Measurements from ENCODE around the gene HOXD4.

HOXD4 gene

DNA sequence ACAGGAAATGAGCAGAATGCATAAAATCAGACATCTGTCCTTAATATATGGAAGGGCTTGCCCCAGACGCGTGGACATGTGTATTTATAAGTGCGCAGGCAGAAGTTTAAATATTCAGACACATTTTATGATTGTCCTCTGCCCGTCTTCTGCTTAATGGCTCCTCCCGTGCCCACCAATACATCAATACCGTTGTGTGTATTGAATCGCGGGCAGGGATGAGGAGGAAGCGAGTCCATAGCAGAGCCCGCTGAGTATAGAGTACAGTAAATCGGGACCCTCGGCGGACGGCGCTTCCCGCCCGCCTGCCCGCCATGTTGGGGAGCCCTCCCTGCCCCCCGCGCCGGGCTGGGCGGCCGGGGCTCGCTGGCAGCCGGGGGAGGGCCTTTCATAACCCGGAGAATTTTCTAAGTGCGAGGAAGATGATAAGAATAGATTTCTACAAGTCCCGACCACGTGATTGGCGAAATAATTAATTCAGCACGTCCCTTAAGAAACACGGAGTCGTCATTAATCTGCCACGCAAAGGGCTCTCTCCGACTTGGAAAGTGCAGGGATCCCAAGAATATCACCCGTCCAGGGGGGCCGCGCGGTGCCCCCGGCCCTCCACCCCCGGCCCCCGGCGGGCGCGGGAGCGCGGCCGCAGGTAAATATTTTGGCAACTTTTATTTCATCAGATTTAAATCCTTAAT is 5.6 kb downstream of the HOXD4 start, which contains the start of gene HOXD3:
Gene HOXD3 (plus strand): TSS at position 501 of the 692 bp plus-strand sequence. CDS start 11,808 bp downstream, outside the sequence.
- no peak for DNase-seq (ENCODE audit: low read depth in 1 of 2, low spot score in 1 of 2)

DNA sequence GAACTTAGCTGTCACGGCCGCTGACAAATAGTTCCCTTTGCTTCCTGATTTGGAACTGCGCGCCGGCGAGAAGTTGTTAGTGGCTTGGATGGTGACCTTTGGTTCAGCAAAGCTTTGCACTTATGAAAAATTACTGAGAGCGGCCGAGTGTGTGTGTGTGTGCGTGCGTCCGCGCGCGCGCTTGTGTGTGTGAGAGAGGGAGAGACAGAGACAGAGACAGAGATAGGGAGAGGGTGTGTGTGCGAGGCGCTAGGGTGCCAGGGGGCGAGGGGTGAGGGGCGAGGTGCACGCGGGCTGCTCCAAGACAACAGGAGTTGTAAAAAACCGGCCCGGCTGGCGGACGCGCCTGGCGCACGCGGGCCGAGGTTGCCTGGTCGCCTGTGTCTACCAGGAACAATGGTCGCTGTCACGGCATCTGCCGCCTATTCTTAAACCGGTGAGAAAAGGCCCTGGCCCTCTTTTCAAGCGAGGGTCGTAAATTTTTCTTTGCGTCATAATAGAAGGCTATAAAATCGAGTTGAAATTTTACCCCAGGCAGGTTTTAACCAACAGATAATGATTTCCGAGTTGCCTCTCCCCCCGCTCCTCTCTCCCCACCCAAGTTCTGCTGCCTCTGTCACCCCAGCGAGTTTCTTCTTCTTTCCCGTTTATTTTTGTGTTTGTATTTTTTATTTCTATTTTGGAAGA is 6.3 kb downstream of the HOXD4 start:
- DNase-seq (ENCODE audit: low read depth in 1 of 2, low spot score in 1 of 2), result no peak

DNA sequence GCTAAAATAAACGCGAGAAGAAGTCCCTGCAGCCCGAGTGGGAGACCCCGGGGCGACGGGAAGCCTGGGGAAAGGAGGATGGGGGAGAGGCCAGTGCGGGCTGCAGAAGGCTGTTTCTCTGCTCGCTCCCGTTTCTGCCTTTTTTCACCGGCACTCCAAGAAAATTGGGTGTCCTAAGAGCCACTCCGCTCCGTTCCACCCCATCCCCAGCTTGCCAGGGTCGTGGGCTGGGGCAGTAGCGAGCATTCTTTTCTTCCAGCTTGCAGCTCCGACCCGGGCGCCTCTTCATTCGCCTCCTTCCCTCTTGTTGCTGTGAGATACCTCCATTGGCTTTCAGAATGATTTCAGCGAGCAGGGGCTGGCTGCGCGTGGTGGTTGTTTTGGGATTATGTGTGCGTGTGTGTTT is 6.8 kb downstream of the HOXD4 start:
- no peak for DNase-seq (ENCODE audit: low read depth in 1 of 2, low spot score in 1 of 2)

DNA sequence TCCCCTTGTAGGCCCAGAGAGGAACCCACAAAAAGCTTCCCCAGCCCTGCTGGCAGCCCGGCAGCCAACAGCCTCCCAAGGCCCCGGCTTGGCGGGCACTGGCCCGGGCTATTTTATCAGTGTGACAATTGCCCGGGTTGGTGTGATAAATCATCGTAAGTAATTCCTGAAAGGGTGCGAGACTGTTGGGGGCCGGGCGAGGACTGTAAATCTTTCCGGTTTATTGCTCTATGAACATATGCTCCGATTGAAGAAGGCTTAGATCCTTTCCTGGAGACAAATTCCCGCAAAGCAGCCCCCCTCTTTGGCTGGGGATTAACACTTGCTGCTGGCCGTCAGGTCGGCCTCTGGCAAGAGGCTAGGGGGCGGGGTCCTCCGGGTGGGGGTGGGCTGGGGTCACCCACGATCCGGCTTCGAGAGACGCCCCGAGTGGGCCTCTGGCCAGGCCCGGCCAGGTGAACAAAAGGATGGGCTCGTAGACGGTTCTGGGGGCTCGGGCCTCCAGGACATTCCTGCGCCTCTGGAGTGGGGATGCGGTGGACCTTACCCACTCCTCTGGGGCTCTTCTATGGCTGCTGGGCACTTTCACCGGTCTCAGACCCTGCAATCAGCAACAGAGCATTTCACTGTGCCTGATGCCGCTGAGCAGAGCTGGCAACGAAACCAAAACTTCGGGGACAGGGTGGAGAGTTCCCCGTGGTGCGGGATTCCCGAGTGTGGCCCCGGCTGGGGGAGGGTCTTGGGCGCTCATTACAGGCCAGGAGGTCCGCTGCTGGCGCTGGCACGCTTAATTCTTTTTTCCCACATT is 7.7 kb downstream of the HOXD4 start:
- DNase-seq (ENCODE audit: low read depth in 1 of 2, low spot score in 1 of 2), result no peak

DNA sequence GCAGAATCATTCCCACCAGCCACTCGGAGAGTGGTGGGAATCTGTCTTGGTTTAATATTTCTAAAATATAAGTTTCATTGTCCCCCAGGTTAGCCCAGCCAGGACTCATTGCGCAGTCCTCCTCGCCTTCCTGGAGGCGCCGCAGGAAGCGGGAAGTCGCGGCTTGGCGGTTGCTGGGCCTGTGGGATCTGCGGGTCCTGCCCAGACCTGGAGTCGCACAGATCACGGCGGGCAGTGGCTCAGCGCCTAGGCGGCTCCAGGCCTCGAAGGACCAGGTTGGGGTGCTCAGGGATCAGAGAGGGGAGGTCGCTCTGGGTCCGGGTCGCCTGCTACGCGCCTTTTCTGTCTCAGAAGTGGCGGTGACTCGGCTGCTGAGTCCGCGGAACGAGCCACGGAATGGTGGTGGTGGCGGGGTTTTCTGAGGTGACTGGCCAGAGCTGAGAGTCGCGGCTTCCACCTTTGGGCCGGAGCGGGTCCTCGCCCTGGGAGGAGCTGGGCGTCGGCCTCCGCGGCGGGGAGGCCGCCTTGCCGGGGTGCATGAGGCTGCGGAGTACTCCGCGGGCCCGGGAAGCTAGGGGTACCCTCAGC is 8.4 kb downstream of the HOXD4 start:
- DNase-seq (ENCODE audit: low read depth in 1 of 2, low spot score in 1 of 2), result no peak

DNA sequence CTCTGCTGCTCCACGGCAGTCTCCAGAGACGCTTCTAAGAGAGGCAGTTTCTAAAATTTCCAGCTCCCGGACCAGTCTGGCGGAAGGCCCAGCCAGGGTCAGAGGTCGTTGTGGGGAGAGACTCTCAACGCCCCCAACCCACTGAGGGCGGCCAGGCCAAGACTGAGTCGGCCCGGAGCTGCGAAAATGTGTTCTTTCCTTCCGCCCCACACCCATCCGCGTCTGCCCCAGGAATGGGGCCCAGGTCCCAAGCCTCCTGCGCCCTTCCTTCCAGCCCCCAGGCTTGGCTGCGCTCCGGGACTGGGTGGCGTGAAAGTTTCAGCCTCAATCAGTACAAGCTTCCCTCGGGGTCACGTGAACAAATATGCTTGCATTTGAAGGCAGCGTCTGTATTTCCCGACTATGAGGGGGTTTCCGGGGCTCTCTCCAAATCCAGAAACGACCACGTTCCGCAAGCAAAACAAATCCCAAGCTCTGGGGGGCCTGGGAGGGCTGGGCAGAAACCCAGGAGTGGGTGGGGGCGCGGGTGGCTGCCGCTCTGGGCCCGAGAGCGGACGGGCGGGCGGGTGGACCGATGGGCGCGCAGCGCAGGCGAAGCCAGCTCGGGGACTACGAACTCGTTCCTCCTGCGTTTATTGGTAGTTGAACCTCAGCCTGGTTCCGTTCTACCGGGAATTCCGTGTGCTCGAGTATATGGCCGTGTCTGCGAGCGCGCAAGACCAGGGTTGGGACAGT is 9.1 kb downstream of the HOXD4 start:
- DNase-seq (ENCODE audit: low read depth in 1 of 2, low spot score in 1 of 2), result no peak

DNA sequence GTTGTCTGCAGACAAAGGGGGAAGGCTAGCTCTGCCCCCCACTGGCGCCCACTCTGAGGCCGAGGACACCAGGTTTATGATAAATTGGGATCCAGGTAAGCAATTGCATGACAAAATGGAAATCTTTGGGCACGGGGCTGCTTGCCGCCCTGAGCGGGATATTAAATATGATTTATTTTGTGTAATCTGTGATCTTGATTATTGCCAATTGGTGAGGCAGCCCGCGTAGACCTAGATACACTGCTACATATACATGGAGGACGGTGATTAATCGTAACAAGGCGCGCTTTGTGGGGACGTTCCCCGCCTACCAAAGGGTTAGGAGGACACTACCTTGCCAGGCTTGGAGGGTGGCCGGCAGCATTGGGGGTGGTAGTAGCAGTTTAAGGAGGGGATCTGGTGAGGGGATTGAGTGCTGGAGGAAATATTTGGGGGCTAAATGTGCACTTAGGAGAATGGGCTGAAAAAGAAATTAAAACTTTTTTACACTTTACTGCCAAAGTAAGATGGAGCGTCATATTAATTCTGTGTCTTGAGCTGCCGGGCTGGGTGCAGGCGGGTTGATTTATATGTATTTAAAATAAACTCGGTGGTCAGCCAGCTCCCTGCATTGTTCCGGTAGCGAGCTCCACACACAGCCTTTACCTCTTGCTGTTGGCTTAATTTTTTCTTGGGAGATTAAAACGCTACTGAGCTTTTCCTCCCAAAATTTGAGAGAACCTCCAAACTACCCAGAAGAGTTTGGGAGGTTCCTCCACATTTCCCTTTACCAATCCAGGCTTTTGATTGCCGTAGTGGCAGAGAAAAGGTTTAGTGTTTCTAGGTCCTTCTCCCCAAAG is 9.9 kb downstream of the HOXD4 start:
- DNase-seq (ENCODE audit: low read depth in 1 of 2, low spot score in 1 of 2), result no peak

DNA sequence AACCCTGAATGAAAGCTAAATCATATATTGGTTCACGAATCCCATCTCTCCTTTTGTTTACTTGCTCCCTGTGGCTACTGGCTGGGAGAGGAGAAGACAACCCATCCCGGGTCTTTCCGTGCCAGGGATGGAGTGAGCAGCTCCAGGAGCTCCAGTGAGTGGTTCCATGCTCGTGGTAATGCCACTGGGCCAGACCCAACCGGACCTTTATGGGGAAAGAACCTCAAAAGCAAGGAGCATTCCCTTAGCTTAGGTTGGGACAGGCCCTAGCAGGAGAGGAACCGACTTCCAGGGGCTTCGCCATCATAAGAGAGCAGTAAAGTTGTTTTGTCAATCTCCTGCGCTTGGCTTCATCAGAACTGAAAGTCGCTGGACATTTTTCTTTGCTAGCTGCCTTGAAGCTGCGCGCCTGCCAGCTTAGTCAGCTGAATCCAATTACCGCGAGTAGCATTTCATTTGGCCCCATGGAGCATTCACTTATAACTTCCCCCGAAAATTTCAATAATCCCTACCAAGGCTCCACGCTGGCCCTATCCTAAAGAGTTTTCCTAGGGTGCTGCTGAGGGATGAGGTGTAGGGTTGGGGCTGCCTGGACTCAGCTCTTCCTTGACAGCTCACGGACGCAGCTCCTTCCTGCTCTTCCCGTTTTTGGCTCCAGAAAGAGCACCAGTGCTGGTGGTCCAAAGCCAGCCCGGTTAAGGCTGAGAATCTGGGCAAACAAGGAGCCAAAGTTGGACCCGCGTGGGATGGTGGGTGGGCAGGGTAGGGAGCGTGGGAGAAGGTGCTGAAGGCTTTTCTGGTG is 10.7 kb downstream of the HOXD4 start:
- DNase-seq (ENCODE audit: low read depth in 1 of 2, low spot score in 1 of 2), result no peak

DNA sequence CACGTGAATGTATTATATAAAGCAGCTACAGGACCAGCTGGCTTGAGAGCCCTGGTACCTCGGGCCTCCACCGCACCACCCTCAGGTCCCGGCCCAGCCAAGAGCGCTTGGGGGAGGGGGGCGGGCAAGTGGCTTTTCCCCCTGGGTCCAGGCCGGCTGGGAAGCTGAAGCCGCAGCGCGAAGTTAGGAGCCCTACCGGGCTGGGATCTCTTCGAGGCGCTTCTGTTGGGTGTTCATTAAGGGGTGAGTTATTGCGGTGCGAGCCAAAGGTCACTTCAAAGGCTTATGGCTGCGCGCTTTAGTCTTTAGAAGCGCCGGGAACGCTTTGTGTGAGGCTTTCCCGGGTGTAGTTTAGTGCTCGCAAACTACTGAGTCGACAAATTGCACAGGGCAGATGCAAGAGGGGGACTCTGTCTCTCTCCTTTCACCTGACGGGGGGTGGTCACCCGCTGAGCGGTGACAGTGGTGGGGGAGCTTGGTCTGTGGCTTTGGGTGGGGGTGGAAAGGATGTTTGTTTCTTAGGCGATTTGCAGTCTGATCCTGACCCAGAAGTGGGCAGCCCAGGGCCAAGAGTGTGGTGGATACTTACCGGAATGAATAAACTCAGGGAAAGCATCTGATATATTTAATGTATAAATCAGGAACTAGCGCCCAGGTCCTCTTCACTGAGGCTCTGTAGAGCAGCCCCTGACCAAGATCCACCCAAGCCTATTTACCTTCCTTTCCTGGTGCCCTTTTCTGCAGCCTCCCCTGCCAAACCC is 11.7 kb downstream of the HOXD4 start:
- no peak for DNase-seq (ENCODE audit: low read depth in 1 of 2, low spot score in 1 of 2)

DNA sequence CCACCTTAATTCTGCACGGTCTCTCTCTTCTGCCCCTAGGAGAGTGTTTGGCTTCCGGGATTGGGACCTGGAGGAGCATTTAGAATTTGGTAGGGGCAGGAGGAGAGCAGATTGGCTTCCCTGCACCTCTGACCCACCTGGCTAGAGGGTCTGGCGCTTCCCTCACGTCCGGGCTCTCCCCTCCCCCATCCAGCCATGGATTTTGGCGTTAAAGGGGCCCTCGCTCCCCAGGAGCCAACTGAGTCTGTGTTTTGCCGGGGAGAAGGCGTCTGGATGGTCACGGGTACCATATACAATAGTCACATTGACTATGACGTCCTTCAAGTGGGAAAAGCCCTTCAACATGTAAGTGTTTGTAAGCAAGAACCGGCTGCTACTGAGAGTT is 12.3 kb downstream of the HOXD4 start:
- DNase-seq (ENCODE audit: low read depth in 1 of 2, low spot score in 1 of 2), result no peak

DNA sequence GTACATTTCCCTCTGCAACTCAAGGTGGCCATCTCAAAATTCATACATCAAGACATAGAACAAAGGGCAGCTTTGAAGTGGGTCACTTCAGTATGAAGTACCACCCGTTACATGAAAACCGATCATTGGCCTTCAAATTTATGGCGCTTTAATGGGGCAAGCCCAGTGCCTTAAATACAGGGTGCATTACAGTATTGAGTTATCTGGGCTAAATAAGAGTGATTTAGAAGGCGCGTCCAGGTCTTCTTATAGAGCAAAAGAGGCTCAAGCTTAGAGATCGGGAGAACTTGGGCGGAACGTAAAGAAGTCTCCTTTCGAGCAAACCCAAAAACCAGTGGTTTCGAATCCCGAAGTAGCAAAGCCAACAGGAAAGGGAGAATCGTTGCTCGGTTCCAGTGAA is 12.9 kb downstream of the HOXD4 start:
- DNase-seq (ENCODE audit: low read depth in 1 of 2, low spot score in 1 of 2), result no peak

DNA sequence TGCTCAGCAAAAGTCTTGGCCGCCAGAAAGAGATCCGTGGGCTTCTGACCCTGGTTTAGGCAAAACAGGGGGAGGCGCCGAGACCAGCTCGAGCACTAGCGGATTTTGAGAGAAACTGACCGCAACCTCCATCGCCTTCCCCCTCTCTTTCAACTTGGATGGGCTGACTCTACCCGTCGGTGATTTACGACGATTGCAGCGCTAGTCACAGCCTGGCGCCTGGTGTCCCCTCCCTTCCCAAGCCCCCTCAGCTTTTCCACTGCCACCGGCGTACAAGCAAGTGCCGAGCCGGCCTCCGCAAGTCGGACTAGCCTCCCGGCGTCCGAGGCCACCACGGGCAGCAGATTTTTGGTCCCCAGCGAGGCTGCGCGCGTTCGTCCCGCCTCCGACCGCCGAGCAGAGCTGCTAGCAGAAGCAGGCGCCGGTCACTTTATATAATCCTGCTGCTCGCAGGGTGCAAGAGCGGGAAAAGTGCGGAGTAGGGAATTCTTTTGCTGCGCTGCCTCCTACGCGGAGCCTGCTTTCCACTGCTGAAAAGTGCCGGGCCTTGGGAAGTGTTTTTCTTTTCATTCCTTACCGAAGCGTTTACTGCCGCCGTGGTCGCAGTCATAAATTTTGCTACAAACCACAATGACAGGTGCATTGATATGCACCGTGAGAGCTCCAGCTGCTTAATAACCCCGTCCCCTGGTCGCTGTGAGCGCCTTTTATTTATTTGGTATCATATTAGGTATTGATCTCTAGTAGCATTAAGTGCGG is 13.4 kb downstream of the HOXD4 start:
- DNase-seq (ENCODE audit: low read depth in 1 of 2, low spot score in 1 of 2), result no peak

DNA sequence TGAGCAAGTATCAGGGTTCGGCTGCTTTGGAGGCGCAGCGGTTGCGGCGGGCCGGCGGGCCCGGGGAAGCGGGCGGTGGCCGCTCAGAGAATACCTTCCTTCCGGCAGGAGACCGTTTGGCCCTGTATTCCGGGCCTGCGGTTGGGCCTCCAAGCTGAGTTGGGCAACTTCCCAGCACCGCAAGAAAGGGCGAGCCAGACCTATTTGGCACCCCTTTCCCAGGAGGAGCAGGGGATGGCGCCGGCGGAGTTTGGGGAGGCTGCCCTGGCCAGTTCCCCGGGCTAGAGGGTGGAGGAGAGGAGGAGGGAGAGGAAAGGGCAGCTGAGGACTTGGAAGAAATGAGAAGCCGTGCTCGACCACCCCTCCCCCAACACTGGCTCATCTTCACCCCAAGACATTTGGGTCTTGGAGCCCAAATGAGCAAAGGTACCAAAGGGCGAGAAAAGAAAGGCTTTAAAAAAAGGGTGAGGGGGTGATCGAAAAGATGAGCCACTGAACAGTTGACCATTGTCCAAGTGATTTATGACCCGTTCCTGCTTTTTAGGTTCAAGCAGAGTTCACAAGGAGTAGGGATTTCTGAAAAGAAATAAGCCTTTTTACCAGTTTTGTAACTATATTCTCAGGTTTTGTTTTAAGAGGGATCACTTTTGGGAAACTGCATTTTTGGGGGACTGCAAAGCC is 14.2 kb downstream of the HOXD4 start:
- no peak for DNase-seq (ENCODE audit: low read depth in 1 of 2, low spot score in 1 of 2)

DNA sequence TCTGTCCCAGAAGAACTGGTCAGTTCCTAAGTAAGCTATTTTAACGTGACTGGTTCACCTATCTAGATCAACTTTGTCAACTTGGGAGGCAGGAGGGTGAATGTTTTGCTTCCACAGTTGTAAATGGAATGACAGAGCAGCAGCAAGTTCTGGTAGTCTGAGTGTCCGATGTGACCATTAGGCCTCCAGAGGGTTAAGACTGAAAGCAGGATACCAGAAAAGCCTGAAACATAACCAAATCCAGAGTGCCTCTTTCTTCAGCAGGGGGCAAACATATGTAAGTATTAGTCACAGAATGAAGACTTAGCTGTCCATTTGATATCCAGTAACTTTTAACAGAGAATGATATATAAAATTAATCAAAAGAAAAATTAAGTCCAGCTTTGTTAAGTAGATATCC is 14.9 kb downstream of the HOXD4 start:
- no peak for DNase-seq (ENCODE audit: low read depth in 1 of 2, low spot score in 1 of 2)

DNA sequence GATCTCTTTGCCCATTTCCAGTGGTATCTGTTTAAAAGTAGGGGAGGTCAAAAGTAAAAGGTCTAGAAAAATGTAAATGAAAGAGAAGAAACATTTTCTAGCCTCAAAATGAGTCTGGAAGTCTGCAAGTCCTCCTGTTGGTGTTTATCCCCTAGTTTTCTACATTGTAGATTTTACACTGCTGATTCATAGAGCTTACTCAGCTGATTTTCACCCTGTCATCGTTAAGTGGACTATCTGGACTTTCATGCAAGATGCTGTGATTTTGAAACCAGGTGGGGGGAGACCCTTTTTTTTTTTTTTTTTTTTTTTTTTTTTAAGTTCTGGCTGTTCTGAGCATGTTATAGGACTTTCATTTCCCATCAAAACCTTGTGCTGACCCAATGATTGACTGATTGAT is 16.0 kb downstream of the HOXD4 start:
- DNase-seq (ENCODE audit: low read depth in 1 of 2, low spot score in 1 of 2), result no peak

DNA sequence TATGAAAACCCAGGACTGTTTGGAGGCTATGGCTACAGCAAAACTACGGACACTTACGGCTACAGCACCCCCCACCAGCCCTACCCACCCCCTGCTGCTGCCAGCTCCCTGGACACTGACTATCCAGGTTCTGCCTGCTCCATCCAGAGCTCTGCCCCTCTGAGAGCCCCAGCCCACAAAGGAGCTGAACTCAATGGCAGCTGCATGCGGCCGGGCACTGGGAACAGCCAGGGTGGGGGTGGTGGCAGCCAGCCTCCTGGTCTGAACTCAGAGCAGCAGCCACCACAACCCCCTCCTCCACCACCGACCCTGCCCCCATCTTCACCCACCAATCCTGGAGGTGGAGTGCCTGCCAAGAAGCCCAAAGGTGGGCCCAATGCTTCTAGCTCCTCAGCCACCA is 17.8 kb downstream of the HOXD4 start:
- DNase-seq (ENCODE audit: low read depth in 1 of 2, low spot score in 1 of 2), result no peak

DNA sequence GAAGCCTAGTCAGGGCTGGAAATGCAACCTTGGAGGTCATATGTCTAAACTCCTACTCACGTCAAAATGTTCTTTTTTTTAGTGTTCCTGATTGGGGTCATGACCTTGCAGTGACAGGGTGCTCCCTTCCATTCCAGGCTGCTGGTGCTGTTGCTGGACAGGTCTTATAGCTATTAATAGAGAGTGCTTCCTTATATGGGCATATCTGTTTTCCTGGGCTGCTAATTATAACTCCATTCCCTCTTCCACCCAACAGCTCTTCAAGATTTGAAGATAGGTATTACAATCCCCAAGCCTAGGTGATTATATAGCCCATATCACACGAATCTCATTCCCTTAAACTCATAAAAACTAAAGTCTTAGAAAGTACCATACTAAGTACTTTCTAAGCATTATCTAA is 18.4 kb downstream of the HOXD4 start:
- DNase-seq (ENCODE audit: low read depth in 1 of 2, low spot score in 1 of 2), result no peak
